Neural crest cell (in vitro differentiated cells): Measurements from ENCODE around the gene TSEN15. TPM values are rescaled to one million over a fixed set of nuclear protein-coding genes. Genes with fewer than 3 reads are reported as not detected.

ENCODE experiments used
- DNase-seq: peaks from one replicate; pipeline ENCODE4 v3.0.0; 2021; ENCODE audit warnings: low read depth, mixed read lengths, low spot score
- H3K27ac Mint-ChIP-seq: one replicate; pipeline ENCODE4 v1.8.0; 2021; ENCODE audit warnings: mild to moderate bottlenecking, mixed read lengths; ENCODE audit not compliant: unreplicated experiment
- H3K27me3 Mint-ChIP-seq: 2 replicates; pipeline ENCODE4 v1.8.0; 2021; ENCODE audit warnings: low read depth, mild to moderate bottlenecking, mixed read lengths
- H3K36me3 Mint-ChIP-seq: 2 replicates; pipeline ENCODE4 v1.8.0; 2021; ENCODE audit warnings: low read depth, mild to moderate bottlenecking, mixed read lengths
- H3K4me1 Mint-ChIP-seq: 2 replicates; pipeline ENCODE4 v1.8.0; 2021; ENCODE audit warnings: mixed read lengths
- H3K4me3 Mint-ChIP-seq: one replicate; pipeline ENCODE4 v1.8.0; 2021; ENCODE audit warnings: mild to moderate bottlenecking, mixed read lengths
- H3K9me3 Mint-ChIP-seq: 2 replicates; pipeline ENCODE4 v1.8.0; 2021; ENCODE audit warnings: mixed read lengths
- total RNA-seq: library from RNA; stranded (reverse); gene quantifications from 2 replicates; pipeline ENCODE4 v1.2.1, GENCODE V29; 2021
- TF ChIP-seq, protein P1 (sequence below): fragments of 200-600 bp; sonication (generic); conservative IDR thresholded peaks from 2 replicates; pipeline ENCODE4 v1.5.0; 2021; ENCODE audit warnings: antibody characterized with exemption, mild to moderate bottlenecking

The TSEN15 gene
- total RNA-seq, 1 donor from 2014 or later = 50.5 TPM

DNA sequence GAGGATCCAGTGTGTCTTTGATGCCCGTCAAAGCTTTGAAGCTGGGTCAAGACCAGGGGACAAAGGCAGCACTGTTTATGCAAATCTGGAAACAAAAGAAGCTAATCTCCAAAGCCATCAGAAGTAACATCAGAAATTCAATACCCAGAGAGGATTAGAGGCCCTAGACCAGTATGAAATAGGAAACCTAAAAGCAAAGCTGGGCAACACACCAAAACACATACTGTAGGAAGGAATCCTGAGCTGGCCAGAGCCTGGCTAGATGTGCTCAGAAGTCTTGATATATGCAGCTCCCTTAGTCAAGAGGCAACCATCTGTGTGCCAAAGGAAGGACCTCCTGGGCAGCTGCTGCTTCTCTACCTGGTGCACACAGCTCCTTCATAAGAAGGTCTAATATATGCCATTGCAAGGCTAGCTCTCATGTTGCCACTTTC lies 26.3 kb upstream of the TSEN15 start:
- Mint-ChIP-seq H3K27me3 (no peaks in the 10 kb centered on the region), H3K4me3 (no peak overlapping the region), H3K9me3 (no peaks in the 10 kb centered on the region), H3K27ac (no peak overlapping the region), H3K4me1 (peaks cover 73% of the 10 kb centered on the region), H3K36me3 (no peaks in the 10 kb centered on the region)
- no peak for DNase-seq
- TF ChIP-seq, protein P1, sequence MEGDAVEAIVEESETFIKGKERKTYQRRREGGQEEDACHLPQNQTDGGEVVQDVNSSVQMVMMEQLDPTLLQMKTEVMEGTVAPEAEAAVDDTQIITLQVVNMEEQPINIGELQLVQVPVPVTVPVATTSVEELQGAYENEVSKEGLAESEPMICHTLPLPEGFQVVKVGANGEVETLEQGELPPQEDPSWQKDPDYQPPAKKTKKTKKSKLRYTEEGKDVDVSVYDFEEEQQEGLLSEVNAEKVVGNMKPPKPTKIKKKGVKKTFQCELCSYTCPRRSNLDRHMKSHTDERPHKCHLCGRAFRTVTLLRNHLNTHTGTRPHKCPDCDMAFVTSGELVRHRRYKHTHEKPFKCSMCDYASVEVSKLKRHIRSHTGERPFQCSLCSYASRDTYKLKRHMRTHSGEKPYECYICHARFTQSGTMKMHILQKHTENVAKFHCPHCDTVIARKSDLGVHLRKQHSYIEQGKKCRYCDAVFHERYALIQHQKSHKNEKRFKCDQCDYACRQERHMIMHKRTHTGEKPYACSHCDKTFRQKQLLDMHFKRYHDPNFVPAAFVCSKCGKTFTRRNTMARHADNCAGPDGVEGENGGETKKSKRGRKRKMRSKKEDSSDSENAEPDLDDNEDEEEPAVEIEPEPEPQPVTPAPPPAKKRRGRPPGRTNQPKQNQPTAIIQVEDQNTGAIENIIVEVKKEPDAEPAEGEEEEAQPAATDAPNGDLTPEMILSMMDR = no peak

DNA sequence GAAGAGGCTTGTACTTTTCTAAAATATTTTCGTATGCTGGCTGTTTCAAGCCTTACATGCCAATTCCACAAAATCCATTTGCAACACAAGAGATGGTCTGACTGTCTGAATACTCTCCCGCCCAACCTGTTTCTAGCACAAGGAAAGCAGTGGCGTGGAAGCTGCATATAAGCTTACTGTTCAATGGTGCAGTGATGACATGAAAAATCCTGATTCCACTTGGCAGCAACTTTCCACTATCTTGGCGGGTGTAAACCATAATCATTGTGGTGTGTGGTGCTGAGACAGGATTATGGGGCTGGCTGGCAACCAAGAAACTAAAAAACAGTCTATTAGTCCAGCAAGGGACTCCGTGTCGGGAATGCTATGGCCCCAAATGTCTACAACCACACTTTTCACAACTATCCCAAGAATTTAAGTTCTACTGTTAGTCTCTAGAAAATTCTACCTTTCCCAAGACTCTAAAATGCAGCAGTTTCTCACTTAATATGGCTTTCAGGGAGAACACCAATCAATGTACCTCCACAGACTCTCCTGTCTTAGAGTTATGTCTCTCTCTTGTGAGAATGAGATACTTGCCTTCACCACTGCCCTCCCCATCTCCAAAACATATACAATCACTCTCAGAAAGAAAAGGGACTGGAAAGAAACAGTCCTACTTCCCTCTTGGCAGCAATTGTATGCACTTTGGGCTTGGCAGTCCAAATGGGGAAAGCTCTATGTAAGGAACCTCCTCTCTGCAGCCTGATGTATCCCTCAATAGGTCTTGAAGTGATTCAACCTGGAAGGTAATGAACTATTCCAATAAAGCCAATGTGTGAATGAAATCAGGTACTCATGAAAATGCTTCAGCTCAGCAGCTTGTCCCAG lies 23.5 kb upstream of the TSEN15 start:
- TF ChIP-seq, protein P1 = no peak
- no peaks in the 10 kb centered on the region for H3K27me3 Mint-ChIP-seq
- no peak for DNase-seq

DNA sequence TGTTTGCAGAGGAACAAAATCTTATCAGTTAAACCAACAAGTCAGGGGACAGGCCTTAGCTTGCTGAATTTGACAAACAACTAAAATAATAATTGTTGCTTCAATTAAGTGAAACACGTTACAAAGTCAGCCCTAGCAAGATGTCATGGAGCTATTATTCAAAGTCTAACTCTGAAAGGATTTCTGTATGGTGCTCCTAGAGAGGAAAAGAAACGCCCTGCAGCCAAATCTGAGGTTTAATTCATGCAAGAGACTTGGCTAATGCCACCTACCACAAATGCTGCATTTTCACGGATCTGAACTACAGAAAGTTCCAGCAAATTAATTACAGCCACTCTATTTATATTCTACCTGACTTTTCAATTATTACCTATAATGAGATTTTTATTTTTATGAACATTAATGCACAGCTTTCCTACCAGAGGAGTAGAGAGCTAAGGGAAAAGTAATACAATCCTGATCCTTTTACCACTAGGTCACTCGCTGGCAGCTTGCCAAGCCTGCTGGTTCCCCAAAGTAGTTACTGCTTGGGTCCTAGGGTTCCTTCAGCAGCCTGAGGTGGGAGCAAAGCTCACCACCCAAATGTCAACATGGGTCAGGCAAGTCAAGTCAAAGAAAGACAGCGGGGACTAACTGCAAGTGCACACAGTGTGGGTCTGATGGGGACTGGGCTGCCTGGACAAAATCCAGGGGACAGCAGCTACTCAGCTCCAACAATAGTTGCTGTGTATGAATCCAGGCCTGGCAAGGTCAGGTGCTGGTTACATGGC lies 22.5 kb upstream of the TSEN15 start:
- no peak overlapping the region for H3K4me3 Mint-ChIP-seq
- no peaks in the 10 kb centered on the region for H3K27me3 Mint-ChIP-seq
- H3K4me1 Mint-ChIP-seq = peaks cover 68% of the 10 kb centered on the region
- TF ChIP-seq, protein P1 = no peak
- no peak for DNase-seq
- no peaks in the 10 kb centered on the region for H3K9me3 Mint-ChIP-seq
- no peaks in the 10 kb centered on the region for H3K36me3 Mint-ChIP-seq
- H3K27ac Mint-ChIP-seq = peak overlapping the region; percentile 30

More for the DNA sequence above, 23.5 kb upstream of the TSEN15 start:
- Mint-ChIP-seq H3K9me3 (no peaks in the 10 kb centered on the region), H3K36me3 (no peaks in the 10 kb centered on the region), H3K4me1 (peaks cover 67% of the 10 kb centered on the region), H3K27ac (no peak overlapping the region), H3K4me3 (no peak overlapping the region)

GRCh38 chr1:184030433-184031091 lies 21.0 kb upstream of the TSEN15 start:
- Mint-ChIP-seq H3K27me3 (no peaks in the 10 kb centered on the region), H3K9me3 (no peaks in the 10 kb centered on the region), H3K36me3 (no peaks in the 10 kb centered on the region), H3K4me3 (peak overlapping the region; percentile 29), H3K27ac (peak overlapping the region; percentile 84), H3K4me1 (peaks cover 63% of the 10 kb centered on the region)
- DNase-seq = no peak
- TF ChIP-seq, protein P1 = no peak

GRCh38 chr1:184031092-184031408 lies 20.5 kb upstream of the TSEN15 start:
- Mint-ChIP-seq H3K4me3 (no peak overlapping the region), H3K27me3 (peaks cover 4% of the 10 kb centered on the region), H3K27ac (no peak overlapping the region), H3K9me3 (no peaks in the 10 kb centered on the region), H3K36me3 (no peaks in the 10 kb centered on the region), H3K4me1 (peaks cover 66% of the 10 kb centered on the region)
- no peak for DNase-seq
- TF ChIP-seq, protein P1 = no peak
